ENCODE data around the gene DCN.
"Not testable (repeated sequence)": the region's sequence is repeated elsewhere in the genome, so short reads cannot be mapped to it uniquely, and the experiment has no call there.

DCN gene, protein sequence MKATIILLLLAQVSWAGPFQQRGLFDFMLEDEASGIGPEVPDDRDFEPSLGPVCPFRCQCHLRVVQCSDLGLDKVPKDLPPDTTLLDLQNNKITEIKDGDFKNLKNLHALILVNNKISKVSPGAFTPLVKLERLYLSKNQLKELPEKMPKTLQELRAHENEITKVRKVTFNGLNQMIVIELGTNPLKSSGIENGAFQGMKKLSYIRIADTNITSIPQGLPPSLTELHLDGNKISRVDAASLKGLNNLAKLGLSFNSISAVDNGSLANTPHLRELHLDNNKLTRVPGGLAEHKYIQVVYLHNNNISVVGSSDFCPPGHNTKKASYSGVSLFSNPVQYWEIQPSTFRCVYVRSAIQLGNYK

DNA sequence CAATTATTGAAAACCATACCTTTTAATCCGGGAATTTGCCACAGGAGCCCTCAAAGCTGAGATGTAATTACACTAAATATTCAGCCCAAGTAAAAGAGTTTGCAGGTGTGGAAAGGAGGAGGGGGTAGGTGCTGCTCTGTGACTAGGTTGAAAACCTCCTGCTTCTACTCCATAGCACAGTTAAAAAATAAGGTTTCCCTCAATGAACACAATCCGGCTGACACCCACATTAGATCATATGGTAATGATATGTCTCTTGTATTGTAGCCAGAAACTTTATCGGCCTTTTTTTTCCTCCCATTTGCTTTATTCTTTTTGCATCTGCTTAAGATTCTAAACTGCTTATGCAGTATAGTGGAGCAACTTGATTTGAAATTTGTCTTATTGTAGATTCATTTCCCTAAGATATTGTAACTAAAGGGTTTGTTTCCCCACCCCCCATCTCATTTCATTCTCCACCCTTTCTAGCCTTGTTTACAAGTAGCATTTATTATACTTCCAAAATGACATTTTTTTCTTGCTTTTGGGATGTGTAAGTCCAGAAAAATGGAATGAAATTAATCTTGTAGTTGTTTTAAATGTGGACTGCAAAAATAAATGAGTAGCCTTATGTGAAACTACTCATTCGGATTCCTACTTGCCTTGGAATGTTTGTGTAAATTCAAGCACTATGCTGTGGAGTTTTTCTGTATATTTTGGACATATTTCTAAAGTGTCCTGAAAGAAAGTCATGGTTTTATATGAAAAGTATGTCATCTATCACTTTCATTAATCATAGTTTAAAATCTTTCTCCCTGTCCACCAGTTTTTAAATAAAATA lies at the start of gene DCN:
TSS of gene DCN (minus strand) at position 182 of the 820 bp plus-strand sequence. CDS start 4,265 bp downstream, outside the sequence.
- DNase-seq, result no peak

DNA sequence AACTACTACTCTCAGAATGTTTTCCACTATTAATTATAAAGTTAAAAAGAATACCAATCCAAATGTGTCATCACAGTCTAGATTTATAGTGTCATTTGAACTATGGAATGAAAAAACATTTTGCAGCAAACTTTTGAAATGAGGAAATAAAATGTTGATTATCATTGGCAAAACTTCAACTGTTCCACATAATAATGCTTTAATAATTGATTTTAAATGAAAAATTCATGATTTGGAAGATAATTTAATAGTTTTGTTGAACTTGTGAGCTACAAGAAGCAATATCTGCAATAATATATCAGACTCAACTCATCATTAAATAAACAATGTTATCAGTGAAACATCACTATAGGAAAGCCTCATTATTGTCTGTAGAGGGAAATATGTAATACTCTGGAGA lies 48.2 kb upstream of the DCN start:
- DNase-seq, result no peak

DNA sequence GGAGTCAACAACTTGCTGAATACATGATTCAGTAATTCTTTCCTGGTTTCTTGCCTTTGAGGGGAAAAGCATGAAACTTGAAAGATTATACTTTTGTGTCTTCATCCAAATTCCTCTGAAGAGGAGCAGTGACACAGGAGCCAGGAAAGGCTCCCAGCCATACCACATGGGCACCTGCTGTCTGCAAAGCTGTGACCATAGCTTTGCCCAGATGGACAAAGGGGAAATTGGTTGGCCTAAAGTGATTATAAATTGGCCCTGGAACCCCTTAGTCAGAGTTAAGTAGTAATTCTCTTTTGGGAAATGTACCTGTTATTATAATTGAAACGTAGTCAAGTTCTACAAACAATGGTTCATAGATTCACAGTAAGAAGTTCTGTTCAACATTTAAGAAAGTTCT lies 44.3 kb upstream of the DCN start:
- no peak for DNase-seq

DNA sequence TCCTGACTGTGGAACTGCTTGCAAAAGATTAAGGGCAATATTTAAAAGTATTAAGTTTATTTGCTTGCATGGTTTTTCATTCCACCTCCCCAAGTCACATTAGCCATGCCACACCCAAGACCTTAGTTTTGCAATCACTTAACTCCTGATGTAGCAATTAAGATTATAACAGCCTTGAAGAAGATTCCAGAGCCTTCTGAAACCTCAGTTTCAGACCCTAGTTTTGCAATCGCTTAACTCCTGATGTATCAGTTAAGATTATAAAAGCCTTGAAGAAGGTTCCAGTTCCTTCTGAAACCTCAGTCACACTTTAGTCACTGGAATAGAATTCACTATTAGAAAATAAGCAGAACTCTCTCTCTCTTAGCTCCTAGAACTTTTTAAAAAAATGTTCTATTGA lies 42.7 kb upstream of the DCN start:
- DNase-seq, result no peak

DNA sequence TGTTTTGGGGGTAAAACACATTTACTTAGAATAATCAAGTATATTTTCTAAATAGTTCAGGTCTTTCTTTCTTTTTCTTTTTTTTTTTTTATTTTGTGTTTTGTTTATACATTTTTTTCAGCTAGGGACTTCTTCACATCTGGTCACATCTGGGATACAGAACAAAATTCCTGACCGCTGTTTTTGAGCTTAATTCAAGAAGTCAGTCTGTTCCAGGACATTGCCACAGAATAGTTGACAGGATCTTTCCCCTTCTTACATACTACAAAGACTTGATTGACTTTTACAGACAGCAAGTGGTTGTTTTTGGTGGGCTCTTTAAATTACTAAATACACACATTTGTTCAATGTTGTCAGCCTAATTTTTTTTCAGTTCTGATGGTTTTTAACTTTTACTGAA lies 41.8 kb upstream of the DCN start:
- DNase-seq, result no peak

DNA sequence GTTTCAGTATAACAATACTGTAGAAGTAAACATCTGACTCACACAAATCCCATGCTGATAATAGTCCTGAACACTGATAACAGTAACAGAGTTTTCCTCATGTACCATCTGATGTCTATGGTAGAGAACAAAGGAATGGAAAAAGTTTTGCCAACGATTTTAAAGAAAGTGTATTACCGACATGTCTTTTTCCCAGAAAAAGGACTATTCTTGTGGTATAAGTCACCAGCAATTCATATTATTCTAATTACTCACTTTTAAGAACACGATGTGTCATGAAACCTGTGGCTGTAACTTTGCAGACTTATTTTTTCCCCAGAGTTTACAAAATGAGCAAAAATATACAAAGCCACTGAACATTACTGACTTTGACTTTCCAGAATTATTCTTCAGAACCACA lies 40.1 kb upstream of the DCN start:
- no peak for DNase-seq

DNA sequence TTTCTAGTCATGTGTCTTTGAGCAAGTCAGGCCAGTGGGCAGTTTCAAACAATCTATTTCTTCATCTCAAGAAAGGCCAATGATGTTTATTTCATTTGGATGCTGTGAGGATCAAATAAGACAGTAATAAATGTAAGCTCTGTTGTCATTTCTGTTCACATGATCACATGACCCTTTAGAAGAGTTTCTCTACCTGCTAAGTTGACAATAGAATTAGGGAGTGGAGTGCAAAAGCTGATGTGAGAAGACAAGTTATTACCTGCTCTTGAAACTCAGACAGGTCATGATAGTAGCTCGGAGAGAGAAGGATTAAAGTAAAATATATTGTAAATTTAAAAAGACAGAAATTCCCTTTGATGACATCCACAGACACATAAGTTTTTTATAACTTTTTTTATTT lies 37.3 kb upstream of the DCN start:
- DNase-seq, result no peak

DNA sequence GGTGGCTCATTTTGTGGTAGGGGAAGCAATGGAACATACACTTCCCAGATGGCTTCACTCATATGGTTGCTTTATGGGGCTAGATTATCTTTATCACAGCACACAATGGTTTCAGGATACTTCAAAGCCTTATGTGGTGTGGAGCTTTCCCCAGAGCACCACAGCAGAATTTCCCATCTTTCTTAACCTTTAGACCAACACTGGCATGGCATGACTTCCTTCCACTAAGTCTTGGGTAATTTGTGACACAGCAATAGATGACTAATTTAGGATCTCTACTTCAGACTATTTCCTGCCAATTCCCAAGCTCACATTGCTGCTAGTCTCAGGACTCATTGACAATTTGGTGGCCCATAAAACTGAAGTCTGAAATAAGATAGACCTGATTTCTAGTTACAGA lies 36.9 kb upstream of the DCN start:
- DNase-seq, result no peak

DNA sequence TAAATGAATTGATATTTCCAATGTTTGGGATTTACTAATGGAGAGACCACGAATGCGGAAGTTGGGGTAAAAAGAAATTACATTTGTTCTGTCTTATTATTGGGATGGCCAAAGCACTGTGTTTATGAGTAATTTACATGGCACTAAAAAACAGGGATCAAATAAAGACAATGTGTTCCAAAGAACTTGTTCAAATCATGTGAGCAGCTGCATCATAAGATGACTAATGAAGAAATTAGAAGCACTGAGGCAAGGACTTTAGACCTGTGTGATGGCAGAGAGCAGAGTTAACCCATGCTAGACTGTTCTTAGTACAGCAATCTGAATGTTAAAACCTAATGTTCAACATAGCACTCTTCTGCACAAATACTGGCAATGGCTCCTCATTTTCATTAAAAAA lies 34.3 kb upstream of the DCN start:
- DNase-seq, result no peak

DNA sequence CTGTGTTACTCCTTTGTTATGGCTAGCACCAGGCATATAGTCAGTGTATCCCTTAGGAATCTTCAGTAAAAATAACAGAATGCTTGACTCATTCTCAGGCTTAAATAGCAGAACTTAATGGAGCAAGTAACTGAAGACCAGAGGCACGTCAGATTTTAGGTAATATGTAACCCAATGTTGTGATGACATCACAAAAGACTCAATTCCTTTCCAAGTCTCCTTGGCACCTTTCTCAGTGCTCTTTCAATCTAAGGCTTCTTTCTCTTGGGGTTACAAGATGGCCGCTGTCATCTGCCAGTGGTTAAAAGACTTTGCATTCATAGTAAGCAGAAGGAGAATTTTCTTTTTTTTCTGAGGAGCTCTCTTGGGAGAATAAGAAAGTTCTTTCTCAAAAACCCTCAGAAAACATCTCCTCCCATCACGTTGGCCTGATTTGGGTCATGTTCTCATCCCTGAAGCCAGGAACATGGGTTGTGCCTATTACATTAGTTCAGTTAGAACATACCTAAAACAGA lies 33.4 kb upstream of the DCN start:
- DNase-seq, result no peak

DNA sequence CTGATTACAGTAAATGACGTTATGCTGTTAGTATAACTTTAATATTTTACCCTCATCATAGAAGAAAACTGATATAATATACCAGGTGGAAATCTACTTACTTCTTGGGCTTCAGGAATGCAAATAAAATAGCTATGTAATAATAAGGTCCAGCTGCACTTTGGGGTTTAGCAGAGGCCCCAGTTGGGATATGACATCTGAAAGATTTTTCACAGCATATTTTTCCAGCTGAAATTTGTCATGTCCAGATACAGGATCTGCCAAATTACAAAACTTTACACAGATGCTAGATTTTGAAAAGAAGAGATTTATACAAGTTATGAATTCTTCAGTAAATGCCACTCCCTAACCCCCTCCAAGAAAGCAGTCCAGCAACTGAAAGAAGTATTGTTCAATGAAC lies 29.2 kb upstream of the DCN start:
- no peak for DNase-seq

DNA sequence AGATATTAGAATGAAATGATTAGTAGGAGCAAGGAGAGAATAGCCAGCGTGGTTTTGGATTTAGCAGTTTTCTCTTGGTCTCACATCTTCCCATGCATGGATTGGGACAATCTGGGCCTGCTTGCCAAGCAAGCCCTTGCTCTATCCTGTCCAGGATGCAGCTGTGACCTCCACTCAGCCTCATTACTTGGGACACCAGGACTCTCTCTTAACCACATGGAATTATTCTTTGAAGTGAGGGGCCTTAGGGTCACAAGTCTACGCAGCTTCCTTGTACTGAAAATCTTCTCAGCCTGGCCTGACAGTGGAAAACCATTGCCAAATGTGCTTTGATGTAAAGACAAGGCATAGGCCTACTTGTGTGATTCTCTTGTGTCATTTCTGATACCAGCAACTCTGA lies 28.0 kb upstream of the DCN start:
- no peak for DNase-seq

DNA sequence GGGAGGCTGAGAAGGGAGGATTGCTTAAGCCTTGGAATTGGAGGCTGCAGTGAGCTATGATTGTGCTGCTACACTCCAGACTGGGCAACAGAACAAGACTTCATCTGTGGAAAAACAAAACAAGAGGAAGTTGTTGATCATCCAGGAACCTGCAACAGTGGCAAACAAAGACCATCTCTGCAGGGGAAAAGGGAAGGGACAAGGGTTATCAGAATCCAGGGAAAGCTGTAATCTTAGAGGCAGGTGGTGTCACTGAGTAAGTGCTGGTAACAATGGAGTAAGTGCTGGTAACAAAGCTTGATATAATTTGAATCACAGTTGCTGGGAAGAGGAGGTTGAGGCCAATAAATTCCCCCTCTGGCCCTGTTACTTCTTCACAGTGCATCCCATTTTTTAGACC lies 27.5 kb upstream of the DCN start:
- DNase-seq, result no peak

DNA sequence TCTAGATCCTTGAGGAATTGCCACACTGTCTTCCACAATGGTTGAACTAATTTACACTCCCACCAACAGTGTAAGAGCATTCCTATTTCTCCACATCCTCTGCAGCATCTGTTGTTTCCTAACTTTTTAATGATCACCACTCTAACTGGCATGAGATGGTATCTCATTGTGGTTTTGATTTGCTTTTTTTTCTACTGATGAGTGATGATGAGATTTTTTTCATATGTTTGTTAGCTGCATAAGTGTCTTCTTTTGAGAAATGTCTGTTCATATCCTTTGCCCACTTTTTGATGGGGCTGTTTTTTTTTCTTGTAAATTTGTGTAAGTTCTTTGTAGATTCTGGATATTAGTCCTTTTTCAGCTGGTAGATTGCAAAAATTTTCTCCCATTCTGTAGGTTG lies 24.7 kb upstream of the DCN start:
- DNase-seq, result not testable (repeated sequence)

DNA sequence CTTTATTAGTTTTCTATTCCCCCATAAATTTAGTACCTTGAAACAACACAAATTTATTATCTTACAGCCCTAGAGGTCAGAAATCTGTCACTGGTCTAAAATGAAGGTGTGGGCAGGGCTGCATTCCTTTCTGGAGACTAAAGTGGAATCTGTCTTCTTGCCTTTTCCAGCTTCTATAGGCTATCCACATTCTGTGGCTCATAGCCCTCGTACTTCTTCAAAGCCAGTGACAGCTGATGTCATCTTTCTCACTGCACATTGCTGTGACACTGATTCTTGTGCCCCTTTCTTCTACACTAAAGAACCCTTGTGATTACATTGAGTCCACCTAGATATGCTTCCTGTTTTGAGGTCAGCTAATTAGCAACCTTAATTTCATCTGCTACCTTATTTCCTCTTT lies 23.2 kb upstream of the DCN start:
- DNase-seq, result no peak

DNA sequence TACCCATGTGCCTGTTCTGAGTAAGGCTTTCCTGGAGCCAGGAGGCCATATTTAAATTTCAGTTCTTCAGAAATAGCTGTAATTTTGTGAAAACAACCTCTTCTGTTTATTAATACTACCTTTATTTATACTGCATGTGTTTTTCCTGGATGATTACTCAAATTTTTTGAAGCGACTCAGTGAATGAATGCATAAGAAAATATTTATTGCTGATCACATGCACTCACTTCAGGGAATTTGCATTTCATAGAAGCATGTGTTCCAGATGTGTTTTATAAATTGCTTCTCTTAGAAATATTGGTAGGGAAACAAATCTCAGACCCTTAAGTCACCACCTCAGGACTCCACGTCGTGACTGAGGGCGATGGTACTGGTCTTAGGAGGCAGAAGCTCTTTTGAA lies 21.8 kb upstream of the DCN start:
- no peak for DNase-seq

DNA sequence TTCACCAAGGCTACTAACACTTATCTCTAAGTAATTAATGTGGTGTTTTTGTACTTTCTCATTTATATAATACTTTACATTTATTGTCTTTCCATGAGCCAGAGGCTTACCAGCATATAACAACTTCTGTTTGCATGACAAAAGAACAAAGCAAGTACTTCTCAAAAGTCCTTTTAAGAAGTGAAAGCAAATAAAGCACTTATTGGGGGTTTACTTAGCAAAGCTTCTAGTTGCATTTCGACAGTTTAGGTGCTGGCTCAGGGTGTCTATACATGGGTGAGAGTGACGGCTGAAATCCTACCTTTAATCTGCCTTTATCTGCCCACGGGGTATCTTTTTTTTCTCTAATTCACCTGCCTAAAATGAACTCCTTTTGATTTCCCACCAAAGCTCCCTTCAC lies 21.0 kb upstream of the DCN start:
- no peak for DNase-seq

DNA sequence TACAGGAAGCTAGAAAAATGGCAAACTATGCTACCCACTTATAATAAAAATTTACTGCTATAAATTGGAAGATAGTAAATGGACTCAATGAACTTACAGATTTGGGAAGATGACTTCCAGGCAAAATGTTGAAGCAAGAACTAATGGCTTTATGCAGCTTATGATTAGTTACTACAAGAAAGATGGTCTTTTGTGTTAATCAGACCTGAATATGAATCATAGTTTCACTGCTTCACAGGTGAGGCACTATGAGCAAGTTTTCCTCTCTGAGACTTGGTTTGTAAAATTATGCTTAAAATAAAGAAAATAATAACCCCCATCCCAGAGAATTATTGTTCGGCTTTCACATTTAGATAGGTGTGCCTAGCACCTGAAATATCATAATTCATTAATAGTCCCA lies 19.8 kb upstream of the DCN start:
- DNase-seq, result no peak

DNA sequence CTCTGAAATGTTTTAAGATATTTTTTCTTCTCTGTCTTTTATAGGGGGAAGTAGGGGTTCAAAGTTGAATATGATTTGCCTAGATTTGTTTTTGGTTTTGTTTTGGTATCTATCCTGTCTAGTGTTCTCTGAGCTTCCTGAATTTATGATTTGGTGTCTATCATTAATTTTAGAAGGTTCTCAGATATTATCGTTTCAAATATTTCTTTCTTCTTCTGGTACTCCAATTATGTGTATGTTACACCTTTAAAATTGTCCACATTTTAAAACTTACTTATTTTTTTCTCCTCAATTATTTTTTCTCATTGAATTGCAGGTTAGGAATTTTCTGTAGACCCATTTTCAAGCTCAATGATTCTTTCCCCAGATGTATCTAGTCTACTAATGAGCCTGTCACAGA lies 13.8 kb upstream of the DCN start:
- DNase-seq, result no peak

DNA sequence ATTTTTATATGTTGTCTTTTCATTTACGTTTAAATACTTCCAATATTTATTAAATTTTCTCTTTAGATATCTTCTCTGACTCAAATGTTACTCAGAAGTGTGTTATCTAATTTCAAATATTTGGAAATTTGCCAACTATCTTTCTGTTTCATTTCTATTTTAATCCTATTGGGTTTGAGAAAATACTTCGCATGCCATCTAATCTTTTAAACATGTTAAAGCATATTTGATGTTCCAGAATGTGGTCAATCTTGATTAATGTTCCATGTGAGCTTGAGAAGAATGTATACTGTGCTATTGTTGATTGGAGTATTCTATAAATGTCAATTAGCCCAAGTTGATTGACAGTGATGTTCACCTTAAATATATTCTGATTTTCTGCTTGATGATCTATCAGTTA lies 11.9 kb upstream of the DCN start:
- DNase-seq, result no peak

DNA sequence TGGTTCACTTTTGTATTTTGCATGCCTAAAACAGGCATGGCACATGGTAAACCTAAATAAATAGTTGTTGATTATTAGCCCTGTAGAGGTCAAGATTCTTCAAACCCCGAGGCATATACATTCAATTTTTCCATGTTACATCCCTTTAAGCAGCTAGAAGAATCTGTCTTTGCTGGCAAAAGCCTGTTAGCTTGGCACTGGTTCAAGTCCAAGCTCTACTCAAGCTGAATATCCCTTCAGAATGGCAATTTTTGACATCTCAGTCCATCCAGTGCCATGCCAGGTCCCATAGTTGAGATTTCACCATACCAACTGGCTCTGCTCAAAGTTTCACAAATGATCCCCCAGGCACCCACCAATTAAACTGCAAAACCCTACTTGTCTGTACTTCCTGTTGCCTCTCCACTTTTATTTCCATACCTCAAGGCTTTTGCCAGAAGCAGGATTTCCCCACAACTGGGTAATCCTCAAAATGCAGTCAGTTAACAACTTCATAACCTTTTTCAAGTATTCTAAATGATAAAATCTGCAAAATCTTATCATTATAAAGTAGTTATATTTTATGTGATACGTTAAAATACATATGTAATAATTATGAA lies 9.0 kb upstream of the DCN start:
- no peak for DNase-seq

DNA sequence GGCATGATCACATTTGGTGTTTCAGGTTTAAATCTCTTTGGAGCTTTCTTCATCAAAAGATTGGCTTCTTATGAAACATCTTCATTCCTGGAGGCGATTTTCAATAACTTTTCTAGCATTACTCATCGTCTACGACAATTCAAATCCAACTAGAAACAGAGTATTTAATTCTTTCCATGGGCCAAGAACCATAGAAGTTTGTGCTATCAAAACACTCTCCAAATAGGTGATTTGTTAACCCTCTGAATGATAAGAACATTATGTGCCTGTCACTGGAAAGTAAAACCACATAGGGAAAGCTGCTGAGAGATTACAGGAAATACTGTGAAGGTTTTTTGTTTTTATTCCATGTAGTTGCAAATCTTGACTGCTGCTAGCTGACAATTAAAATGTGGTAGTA lies 6.9 kb upstream of the DCN start:
- DNase-seq, result no peak

DNA sequence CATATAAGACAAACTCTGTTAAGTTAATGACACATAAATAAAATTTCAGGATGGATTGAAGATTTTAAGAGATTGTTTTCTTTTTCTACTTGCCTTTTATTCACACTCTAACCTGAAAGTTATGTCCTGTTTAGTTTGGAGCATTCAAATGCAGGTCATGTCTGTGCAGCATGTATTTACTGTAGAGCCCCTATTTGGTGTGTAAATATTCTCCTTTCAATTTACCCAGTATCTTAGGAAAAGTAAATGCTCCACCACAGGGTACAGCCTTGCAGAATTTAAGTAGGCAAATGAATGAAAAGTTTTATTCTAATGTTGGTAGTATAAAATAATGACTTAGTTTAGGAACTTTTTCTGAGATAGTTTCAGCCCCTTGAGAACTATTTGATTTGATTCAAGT lies 6.2 kb upstream of the DCN start:
- DNase-seq, result no peak

DNA sequence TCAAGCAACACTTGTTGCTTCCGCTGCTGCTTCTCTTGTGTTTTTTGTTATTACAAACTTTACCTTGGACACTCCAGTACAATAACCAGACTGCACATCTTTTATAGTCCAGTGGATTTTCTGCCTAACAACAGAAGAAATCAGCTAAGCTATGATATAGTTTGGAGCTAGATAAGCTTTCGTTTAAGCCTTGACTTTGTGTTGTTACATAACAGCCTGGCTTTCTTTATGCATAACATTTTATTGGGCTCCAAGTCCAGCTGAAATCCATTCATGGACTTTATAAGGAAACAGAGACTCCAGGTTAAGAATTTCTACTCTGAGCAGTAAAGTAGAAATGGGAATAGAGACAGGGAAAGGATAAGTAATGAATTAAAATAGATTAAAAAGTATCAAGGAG lies 3.5 kb upstream of the DCN start:
- DNase-seq, result no peak
